HG02870 (cell line): Measurements from ENCODE around the gene MGME1.
"Not testable (repeated sequence)": the region's sequence is repeated elsewhere in the genome, so short reads cannot be mapped to it uniquely, and the experiment has no call there.

Experiments used
- ATAC-seq: cut with Tn5 transposase; IDR thresholded peaks from one replicate; pipeline ENCODE4 v1.9.1; 2021; ENCODE audit warnings: mild to moderate bottlenecking, moderate library complexity; ENCODE audit not compliant: unreplicated experiment

MGME1 gene

DNA sequence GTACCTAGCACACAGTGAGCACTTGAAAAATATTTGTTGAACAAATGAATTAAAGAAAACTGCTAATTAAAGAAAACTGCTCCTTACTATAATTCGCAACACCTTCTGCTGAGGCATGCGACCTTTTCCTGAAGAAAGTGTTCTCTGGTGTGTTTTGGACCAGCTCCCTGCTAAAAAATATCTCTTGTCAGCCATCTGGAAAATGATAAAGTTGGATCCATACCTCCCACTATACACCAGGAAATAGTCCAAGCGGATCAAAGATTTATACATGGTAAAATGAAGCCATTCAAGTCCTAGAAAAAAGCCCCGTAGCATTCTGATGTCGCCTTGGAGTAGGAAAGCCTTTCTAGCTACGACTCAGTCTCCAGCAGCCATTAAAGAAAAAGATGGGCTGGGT lies 45.6 kb downstream of the MGME1 start:
- no peak for ATAC-seq

DNA sequence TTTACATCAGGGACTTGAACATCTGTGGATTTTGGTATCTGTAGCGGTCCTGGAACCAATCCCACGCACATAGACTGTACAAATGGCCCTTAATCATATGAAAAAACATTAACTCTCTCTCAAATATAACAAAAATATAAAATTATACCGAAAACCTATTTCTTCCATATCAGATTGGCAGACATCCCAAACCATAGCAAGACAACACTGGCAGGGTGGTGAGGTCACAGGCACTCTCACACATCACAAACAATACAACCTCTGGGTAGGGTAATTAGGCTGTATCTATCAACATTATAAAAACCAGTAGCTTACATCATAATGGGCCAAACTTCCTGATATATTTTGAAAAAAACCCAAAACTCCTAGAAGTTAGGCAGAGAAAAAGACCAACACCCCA lies 48.0 kb downstream of the MGME1 start:
- ATAC-seq = no peak

DNA sequence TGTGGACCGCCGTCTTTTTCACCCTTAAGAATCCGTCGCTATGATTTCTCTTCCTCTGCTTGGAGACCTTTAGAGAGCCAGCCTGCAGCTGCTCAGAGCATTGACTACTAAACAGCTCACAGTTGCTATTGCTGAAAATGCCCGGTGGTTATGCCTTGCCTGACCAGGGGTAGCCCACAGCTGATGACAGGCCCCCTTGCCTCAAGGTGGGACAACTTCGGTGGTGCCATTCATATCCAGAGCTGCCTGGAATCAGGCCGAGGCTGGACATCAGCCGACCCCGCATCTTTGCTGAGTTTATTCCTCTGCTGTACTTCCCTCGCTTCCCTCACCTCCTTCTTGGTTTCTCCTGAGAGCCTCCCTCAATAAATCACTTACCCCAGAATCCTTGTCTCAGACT lies 49.3 kb downstream of the MGME1 start:
- no peak for ATAC-seq

DNA sequence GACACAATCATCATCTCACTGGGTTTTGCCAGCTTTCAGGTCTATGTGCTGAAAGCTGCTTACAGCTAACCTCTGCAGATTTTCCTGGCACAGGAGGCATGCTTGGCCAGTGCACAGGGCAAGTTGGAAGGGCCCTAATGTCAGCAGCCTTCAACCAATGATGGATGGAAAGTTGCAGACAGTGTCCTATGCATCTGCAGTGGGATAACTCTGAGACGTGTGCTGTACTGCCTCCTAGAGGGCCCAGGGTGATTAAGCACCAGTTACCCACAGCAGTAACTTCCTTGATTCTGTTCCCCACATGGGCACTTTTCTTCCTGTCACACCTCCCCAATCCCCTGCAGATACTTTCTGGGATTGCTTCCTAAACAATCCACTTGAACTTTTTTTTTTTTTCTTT lies 50.2 kb downstream of the MGME1 start:
- peak; percentile 65 for ATAC-seq

DNA sequence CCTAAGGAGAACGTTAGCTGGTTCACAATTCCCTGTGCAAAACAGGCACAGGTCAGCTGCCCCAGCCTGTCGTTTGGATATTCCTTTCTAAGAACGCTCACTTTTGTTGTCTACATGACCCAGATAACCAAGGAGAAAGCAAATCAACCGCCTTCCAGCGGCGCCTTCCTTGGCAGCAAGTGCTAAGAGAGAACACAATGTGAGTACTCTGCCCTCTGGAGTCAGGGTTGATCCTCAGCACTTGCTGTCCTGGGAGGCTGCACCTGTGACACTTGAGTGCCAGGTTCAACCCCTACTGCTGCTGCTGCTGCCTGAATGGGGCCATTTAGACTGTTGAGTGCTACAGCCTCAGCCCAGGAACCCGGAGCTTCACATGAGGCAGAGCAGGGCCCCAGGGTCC lies 52.1 kb downstream of the MGME1 start:
- ATAC-seq = no peak

DNA sequence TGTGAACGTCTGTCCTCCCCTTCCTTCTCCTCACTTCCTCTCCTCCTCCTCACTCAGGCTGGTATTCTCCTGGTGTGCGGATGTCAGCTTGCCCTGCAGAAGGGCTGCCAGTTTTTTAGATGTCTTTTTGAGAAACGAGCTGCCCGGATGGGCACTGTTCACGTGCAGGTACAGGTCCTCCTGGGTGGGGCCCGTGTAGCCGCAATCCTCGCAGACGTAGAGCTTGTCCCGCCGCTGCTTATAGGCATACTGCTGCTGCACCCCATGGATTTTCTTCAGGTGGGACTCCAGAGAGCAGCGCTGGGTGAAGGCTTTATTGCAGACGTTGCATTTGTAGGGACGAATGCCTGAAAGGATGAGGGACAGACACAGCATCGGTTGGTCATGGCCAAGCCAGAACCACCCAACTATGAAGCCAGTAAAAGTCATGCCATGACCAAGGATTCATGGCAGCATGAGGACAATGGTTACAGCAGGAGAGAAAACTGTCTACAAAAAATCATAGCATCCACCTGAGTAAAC lies 55.8 kb downstream of the MGME1 start:
- no peak for ATAC-seq

DNA sequence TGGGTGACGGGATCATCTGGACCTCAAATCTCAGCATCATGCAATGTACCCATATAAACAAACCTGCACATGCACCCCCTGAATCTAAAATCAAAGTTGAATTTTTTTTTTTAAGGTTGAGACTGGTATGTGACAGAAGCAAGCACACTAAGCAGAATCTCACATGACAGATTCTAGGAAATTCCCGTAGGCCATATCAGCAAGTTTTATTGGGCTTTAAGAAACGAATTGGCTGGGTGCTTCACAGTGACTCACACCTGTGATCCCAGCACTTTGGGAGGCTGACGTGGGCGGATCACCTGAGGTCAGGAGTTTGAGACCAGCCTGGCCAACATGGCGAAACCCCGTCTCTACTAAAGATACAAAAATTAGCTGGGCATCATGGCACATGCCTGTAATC lies 58.2 kb downstream of the MGME1 start:
- ATAC-seq = not testable (repeated sequence)

DNA sequence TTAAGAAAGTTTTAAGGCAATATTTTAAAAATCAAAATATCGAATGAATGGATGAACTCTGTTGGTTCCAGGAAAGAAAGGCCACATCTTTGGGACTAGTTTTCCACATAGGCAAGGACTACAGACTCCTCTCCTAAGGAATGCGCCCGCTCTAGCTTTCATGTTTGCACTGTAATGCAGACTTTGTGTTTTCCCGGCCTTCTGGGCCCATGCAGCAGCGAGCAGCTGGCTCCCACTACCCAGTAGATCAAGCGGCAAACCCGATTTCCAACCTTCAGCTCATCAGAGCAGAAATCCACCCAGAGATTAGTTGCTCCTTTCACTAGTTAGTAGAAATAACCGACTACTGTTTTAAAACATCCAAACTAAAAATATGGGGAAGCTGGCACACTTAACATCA lies 61.2 kb downstream of the MGME1 start:
- no peak for ATAC-seq

DNA sequence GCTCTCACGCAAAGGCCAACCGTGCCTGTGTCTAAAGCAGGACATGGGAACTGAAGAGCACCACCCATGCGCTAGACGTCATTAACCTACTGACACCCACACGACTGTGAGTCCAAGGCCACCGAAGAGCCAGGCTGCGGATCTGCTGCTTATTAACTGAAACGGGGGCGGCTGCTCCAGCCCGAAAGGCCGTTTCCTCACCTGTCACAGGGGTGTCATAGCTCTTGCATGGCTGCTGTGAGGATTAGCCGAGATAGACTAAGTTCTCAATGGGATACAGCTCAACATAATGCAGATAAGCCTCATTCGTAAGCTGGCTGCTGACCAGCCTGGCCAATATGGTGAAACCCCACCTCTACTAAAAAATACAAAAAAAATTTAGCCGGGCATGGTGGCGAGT lies 62.2 kb downstream of the MGME1 start:
- no peak for ATAC-seq

DNA sequence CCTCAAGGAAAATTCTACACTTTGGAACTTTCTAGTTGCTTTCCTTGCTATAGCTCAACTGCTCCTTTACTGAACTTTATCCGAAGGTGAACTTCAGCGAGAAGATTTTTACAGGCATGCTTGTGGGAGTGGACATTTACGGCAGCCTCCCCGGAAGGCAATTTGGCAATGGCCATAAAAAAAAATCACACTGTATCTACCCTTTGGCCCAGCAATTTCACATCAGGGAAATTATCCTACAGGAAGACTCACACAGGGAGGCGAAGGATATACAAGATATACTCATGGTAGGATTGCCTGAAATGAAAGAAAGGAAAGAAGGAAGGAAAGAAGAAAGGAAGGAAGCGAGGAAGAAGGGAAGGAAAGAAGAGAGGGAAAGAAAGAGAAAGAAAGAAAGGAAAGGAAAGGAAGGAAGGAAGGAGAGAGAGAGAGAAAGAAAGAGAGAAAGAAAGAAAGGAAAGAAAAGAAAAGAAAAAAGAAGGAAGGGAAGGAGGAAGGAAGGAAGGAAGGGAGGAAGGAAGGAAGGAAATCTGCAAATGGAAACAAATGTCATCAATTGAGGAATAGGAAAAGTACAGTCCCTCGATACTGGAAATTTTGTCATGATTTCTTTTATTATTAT lies 63.2 kb downstream of the MGME1 start:
- ATAC-seq = no peak

DNA sequence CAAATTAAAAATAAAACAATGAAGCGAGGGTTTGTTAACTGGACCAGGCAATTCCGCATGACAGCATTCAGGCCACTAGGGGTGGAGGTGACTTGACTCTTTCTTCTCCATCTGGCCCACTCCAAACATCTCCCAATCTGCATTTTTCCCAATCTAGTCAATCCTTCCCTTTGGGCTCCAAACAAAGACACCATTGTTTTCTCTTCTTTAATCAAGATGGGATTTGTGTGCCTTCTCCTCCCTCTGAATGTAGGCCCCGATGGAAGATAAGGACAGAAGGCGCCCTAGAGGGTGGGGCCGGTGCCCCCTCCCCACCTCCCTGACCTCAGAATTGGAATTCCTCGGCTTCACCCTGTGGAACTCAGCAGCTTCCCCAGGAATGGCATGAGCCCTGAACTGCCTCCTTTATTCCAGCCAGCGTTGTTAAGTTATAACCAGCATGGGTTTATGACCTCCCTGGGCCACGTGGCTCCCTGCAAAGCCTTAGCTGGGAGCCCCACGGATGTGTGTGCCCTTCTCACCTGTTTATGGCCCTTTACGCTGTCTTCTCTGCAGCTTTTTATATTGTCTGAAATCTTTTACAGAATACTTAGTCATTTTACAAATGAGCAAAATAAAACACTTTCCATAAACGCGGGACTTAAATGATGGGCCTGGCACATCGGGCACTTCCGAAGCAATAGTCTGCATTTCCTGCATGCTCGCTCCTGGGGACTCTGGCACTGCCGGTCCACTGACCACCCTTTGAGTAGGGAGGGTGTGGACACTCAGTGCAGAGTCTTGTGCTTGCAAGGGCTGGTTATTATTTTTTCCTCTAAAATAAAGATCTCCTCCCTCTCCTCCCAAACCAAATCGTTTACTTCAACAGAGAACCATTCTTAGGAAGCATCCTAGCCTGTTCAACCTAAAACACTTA lies 64.4 kb downstream of the MGME1 start:
- no peak for ATAC-seq

DNA sequence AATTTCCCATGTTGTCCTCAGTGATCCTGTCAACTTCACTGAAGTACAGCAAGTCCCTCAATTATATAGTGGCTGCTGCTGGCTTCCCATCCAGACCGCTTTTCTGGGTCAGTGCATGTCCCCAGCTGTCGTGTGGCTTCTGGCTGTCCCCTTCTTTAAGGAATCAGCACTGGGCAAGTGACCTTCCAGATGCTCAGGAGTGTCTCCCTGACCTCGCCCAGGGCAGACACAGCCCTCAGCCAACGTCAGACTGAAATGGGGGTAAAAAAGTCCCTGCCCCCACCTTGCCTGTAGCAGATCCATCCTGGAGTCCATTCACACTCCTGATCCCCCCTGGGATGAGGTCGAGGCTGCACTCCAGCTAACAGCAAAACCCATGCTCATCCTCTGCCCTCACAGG lies 65.2 kb downstream of the MGME1 start:
- ATAC-seq = no peak

DNA sequence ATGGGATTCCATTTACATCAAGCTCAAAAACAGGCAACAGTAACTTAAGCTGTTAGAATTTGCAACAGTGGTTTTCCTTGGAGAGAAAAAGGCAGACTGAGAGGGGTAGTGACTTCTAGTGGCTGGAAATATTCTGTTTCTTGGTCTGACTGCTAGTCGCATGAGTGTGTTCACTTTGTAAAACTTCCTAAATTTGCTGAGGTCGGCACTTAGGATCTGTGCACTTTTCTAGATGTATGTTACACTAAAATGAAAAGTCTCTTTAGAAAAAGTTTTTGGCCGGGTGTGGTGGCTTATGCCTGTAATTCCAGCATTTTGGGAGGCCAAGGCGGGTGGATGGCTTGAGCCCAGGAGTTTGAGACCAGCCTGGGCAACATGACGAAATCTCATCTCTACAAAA lies 70.2 kb downstream of the MGME1 start:
- no peak for ATAC-seq
